AG04450 (cell line): Measurements from ENCODE around the gene TMEM145. TPM values are rescaled to one million over a fixed set of nuclear protein-coding genes. Genes with fewer than 3 reads are reported as not detected.

Source experiments
- CTCF ChIA-PET: fragments of 300-600, 350-600 bp; formaldehyde crosslinking; extraction: SDS; loops from one replicate; lab custom pipeline; 2022; ENCODE audit warnings: antibody characterized with exemption, inconsistent platforms; lab: Charles Lee
- POLR2A ChIA-PET: fragments of 350-600 bp; formaldehyde crosslinking; extraction: SDS; loops from one replicate; lab custom pipeline; 2021; ENCODE audit warnings: antibody characterized with exemption, inconsistent platforms; lab: Yijun Ruan, JAX
- DNase-seq: peaks from one replicate; pipeline ENCODE4 v3.0.0-alpha.2; 2011; ENCODE audit warnings: low read depth, low spot score
- H3K27ac ChIP-seq: one replicate; pipeline ENCODE4 v1.5.1; 2012; ENCODE audit warnings: low read depth, low read length, control low read depth
- H3K27me3 ChIP-seq: one replicate; pipeline ENCODE4 v1.6.0; 2012; ENCODE audit warnings: low read length; ENCODE audit not compliant: control insufficient read depth, insufficient read depth
- H3K4me3 ChIP-seq: 2 replicates; pipeline ENCODE4 v1.5.1; 2011; ENCODE audit warnings: mild to moderate bottlenecking, low read depth, low read length, control low read depth
- H3K9me3 ChIP-seq: 2 replicates; pipeline ENCODE4 v1.5.1; 2012; ENCODE audit warnings: low read length; ENCODE audit not compliant: control insufficient read depth, insufficient read depth
- CTCF ChIP-seq: IDR thresholded peaks from 2 replicates; pipeline ENCODE4 v1.5.1; 2011; ENCODE audit warnings: low read depth, low read length, control low read depth, inconsistent platforms
- polyA plus RNA-seq: library from polyadenylated mRNA; depleted of rRNA; stranded (reverse); fragments of >200 nt; gene quantifications from 2 replicates; pipeline ENCODE4 v1.2.3, GENCODE V29; 2011

The TMEM145 gene
- polyA plus RNA-seq, 1 experiment: not detected

GRCh38 chr19:42278452-42279154 is 34.5 kb upstream of the TMEM145 start:
- no peak for DNase-seq
- no peaks in the 10 kb centered on the region; the same call in 1 of the 2 replicates for H3K9me3 ChIP-seq
- H3K4me3 ChIP-seq: no peak overlapping the region
- peak overlapping the region; percentile 21 for H3K27ac ChIP-seq
- H3K27me3 ChIP-seq: no peaks in the 10 kb centered on the region
- TF ChIP-seq CTCF: no peak
- POLR2A ChIA-PET: interaction anchor here (0.9 to 1.3 kb wide), 2 partner anchors 28 to 32 kb away, joined by 3 to 8 read pairs; no protein-coding TSS in a partner anchor
- CTCF ChIA-PET: interaction anchor here (0.5 to 5.1 kb wide), 13 partner anchors 8 to 175 kb away, joined by 3 to 118 read pairs (median 5); partner anchors contain the start of gene GSK3A

GRCh38 chr19:42279155-42279901 is 33.8 kb upstream of the TMEM145 start:
- Histone ChIP-seq H3K27me3 (no peaks in the 10 kb centered on the region), H3K9me3 (no peaks in the 10 kb centered on the region; the same call in 1 of the 2 replicates), H3K27ac (no peak overlapping the region), H3K4me3 (peak overlapping the region; percentile 75)
- POLR2A ChIA-PET: interaction anchor here (0.6 to 1.3 kb wide), 9 partner anchors 9 to 37 kb away, joined by 3 to 11 read pairs (median 6); partner anchors contain the start of gene GSK3A
- no peak for TF ChIP-seq CTCF
- no peak for DNase-seq
- CTCF ChIA-PET: interaction anchor here (0.5 to 5.1 kb wide), 23 partner anchors 8 to 176 kb away, joined by 3 to 118 read pairs (median 4); partner anchors contain the start of genes ERF, GSK3A and POU2F2

- ChIA-PET POLR2A (interaction anchor here (0.6 to 1.3 kb wide), 9 partner anchors 10 to 1348 kb away, joined by 3 to 11 read pairs (median 5); partner anchors contain the start of gene GSK3A), CTCF (interaction anchor here (0.6 to 5.1 kb wide), 24 partner anchors 8 to 347 kb away, joined by 3 to 118 read pairs (median 4); partner anchors contain the start of genes ERF, GSK3A and POU2F2)
- Histone ChIP-seq H3K9me3 (no peaks in the 10 kb centered on the region; the same call in 1 of the 2 replicates), H3K27ac (peak overlapping the region; percentile 47), H3K4me3 (peak overlapping the region; percentile 75), H3K27me3 (no peaks in the 10 kb centered on the region)
- peak; percentile 60 for DNase-seq
- peak; percentile 85 for TF ChIP-seq CTCF
Measured at GRCh38 chr19:42279902-42280814, 33.0 kb upstream of the TMEM145 start.

- no peak for DNase-seq
- TF ChIP-seq CTCF: no peak
- peak overlapping the region; percentile 47 for H3K27ac ChIP-seq
- CTCF ChIA-PET: interaction anchor here (0.9 to 5.1 kb wide), 4 partner anchors 10 to 36 kb away, joined by 6 to 118 read pairs (median 14); partner anchors contain the start of genes ERF and GSK3A
- no peaks in the 10 kb centered on the region for H3K27me3 ChIP-seq
- peak overlapping the region; percentile 75 for H3K4me3 ChIP-seq
- no peaks in the 10 kb centered on the region; the same call in 1 of the 2 replicates for H3K9me3 ChIP-seq
- POLR2A ChIA-PET: interaction anchor here (1.0 kb wide), 1 partner anchor 37 kb away, joined by 3 read pairs; no protein-coding TSS in a partner anchor
Measured at GRCh38 chr19:42280815-42281145, 32.3 kb upstream of the TMEM145 start.
